Measurements from ENCODE around the gene TTC39A.

The TTC39A gene

GRCh38 chr1:51297401-51298321 lies 32.7 kb downstream of the TTC39A start:
- DNase-seq (ENCODE audit: low spot score), result no peak

GRCh38 chr1:51296383-51297357 lies 33.7 kb downstream of the TTC39A start:
- DNase-seq (ENCODE audit: low spot score), result peak; percentile 79

GRCh38 chr1:51295926-51296325 lies 34.4 kb downstream of the TTC39A start:
- DNase-seq (ENCODE audit: low spot score), result no peak

- DNase-seq (ENCODE audit: low spot score), result no peak
These were observed 35.7 kb downstream of the TTC39A start for GRCh38 chr1:51294566-51295184.

GRCh38 chr1:51293898-51294515 lies 36.4 kb downstream of the TTC39A start:
- no peak for DNase-seq (ENCODE audit: low spot score)

GRCh38 chr1:51290489-51290847 lies 39.9 kb downstream of the TTC39A start:
- no peak for DNase-seq (ENCODE audit: low spot score)

- DNase-seq (ENCODE audit: low spot score), result no peak
These were observed 40.5 kb downstream of the TTC39A start for GRCh38 chr1:51289676-51290488.

- no peak for DNase-seq (ENCODE audit: low spot score)
These were observed 41.8 kb downstream of the TTC39A start for GRCh38 chr1:51288578-51288977.

GRCh38 chr1:51287966-51288365 lies 42.4 kb downstream of the TTC39A start:
- DNase-seq (ENCODE audit: low spot score), result no peak

GRCh38 chr1:51285055-51285454 lies 45.3 kb downstream of the TTC39A start:
- no peak for DNase-seq (ENCODE audit: low spot score)

- no peak for DNase-seq (ENCODE audit: low spot score)
These were observed 45.8 kb downstream of the TTC39A start for GRCh38 chr1:51284487-51284954.

GRCh38 chr1:51283979-51284378 lies 46.4 kb downstream of the TTC39A start:
- no peak for DNase-seq (ENCODE audit: low spot score)

- DNase-seq (ENCODE audit: low spot score), result no peak
These were observed 47.8 kb downstream of the TTC39A start for GRCh38 chr1:51282605-51283004.

GRCh38 chr1:51281807-51282206 lies 48.6 kb downstream of the TTC39A start:
- no peak for DNase-seq (ENCODE audit: low spot score)

- DNase-seq (ENCODE audit: low spot score), result no peak
These were observed 49.9 kb downstream of the TTC39A start for GRCh38 chr1:51280321-51280978.

GRCh38 chr1:51276286-51276685 lies 54.1 kb downstream of the TTC39A start:
- no peak for DNase-seq (ENCODE audit: low spot score)

- DNase-seq (ENCODE audit: low spot score), result no peak
These were observed 55.7 kb downstream of the TTC39A start for GRCh38 chr1:51274676-51275075.

GRCh38 chr1:51272916-51273315 lies 57.4 kb downstream of the TTC39A start:
- DNase-seq (ENCODE audit: low spot score), result no peak

- DNase-seq (ENCODE audit: low spot score), result no peak
These were observed 59.6 kb downstream of the TTC39A start for GRCh38 chr1:51270751-51271150.

- no peak for DNase-seq (ENCODE audit: low spot score)
These were observed 61.7 kb downstream of the TTC39A start for GRCh38 chr1:51268634-51269033.

Data from HuH-7 (cell line).